Heart left ventricle (tissue), 16 donors: ENCODE data around the gene NKAIN4. TPM values are rescaled to one million over a fixed set of nuclear protein-coding genes. Genes with fewer than 3 reads are reported as not detected.

ENCODE experiments used
- ATAC-seq, 4 donors: fragments of 200-7000 bp; cut with Tn5 transposase; one replicate each; pipeline ENCODE4 v1.9.1; 2020 to 2022; ENCODE audit warnings: moderate library complexity in 4 of 4, mild to moderate bottlenecking in 3 of 4, moderate number of reproducible peaks in 1 of 4
- DNase-seq, 5 donors: peaks; one replicate each; pipeline ENCODE4 v3.0.0-alpha.2; 2020
- H3K27ac ChIP-seq, 12 donors: fragments of 200-600 bp; sonication (generic) in 4 of 12; one replicate each; pipeline versions ENCODE4 v1.5.0 to v1.8.0; 2016 to 2022; ENCODE audit warnings: mild to moderate bottlenecking in 2 of 12
- H3K27me3 ChIP-seq, 9 donors: fragments of 200-600 bp; sonication (generic) in 2 of 9; one replicate each; pipeline versions ENCODE4 v1.5.1 to v1.8.0; 2016 to 2022; ENCODE audit warnings: mild to moderate bottlenecking in 3 of 9
- H3K36me3 ChIP-seq, 9 donors: fragments of 200-600 bp; sonication (generic) in 2 of 9; one replicate each; pipeline versions ENCODE4 v1.5.0 to v1.8.0; 2018 to 2022; ENCODE audit warnings: mild to moderate bottlenecking in 2 of 9
- H3K4me1 ChIP-seq, 12 donors: fragments of 200-600 bp; sonication (generic) in 4 of 12; one replicate each; pipeline versions ENCODE4 v1.5.0 to v1.8.0; 2016 to 2022; ENCODE audit warnings: mild to moderate bottlenecking in 3 of 12
- H3K4me3 ChIP-seq, 12 donors: fragments of 200-600 bp; sonication (generic) in 4 of 12; one replicate each; pipeline versions ENCODE4 v1.5.0 to v1.8.0; 2017 to 2022; ENCODE audit warnings: mild to moderate bottlenecking in 9 of 12, moderate library complexity in 4 of 12
- H3K9me3 ChIP-seq, 12 donors: fragments of 200-600 bp; sonication (generic) in 4 of 12; one replicate each; pipeline versions ENCODE4 v1.5.0 to v1.8.0; 2016 to 2022; ENCODE audit warnings: mild to moderate bottlenecking in 1 of 12
- CTCF ChIP-seq, 12 donors: fragments of 200-600 bp; sonication (generic) in 4 of 12; IDR thresholded peaks; one replicate each; pipeline versions ENCODE4 v1.5.0 to v1.8.0; 2018 to 2022; ENCODE audit warnings: antibody characterized with exemption in 12 of 12, mild to moderate bottlenecking in 5 of 12
- POLR2A ChIP-seq, 2 donors: fragments of 450-650 bp; IDR thresholded peaks; one replicate each; pipeline ENCODE4 v1.6.1; 2017; ENCODE audit warnings: antibody characterized with exemption in 2 of 2, mild to moderate bottlenecking in 2 of 2, moderate library complexity in 2 of 2
- WGBS, 4 donors: extraction: QIAGEN DNeasy Blood & Tissue Kit in 2 of 4; methylation state at CpG; one replicate each; pipeline versions ENCODE4 v1.1.5 to v1.1.7; 2013 to 2018; 5-methylcytosine and 5-hydroxymethylcytosine counted together
- intact Hi-C, 10 donors: fragments of 100-400 bp; cut with DNase I; formaldehyde crosslinking; loops; one replicate each; pipeline versions ENCODE4 v1.11.1 to v1.14.2; 2022
- polyA plus RNA-seq, 2 donors: library from polyadenylated mRNA; stranded (reverse); fragments of 200-250 nt; gene quantifications; one replicate each; pipeline ENCODE4 v1.2.3, GENCODE V29; 2013
- total RNA-seq, 9 donors: library from RNA; depleted of rRNA in 2 of 9; stranded (reverse); fragments of >200 nt in 2 of 9; fragmentation: NEBNext Ultra II Directional in 3 of 9; extraction: Animal tissue kit (Norgen Biotek cat#: 25700) in 3 of 9; gene quantifications; one replicate each; pipeline versions ENCODE4 v1.1.0 to v1.2.4, GENCODE V29; 2016 to 2023
- donor health status: ischemic (EF 13 %, LVEDD 7.1; RV severe dilation, severe dysfunction).
- donor health status: healthy with polysubstance abuse.
- donor health status: DM: no; HTN: yes; CAD: no.
- donor health status: DM: no; HTN: no; CAD: no.
- donor health status: ischemic (EF 25% LVEDD 6.9; RV normal size, moderate dysfunction).
- donor health status: ischemic (EF 25% LVEDD 5.7; RV mildly dilated, moderate dysfunction).
- donor health status: healthy.
- donor health status: DM: yes; HTN: yes; CAD: no.
- donor health status: ischemic (EF 35%, LVEDD 5.7; RV mildly dilated, moderate dysfunction).
- donor health status: nonischemic (EF 11% LVEDD 7.7; RV severe dilation, severe dysfunction).
- donor health status: DM: yes; HTN: yes; CAD: no.
- donor health status: PGD.
- donor health status: ischemic (EF 29% LVEDD 5.4; RV normal size, mild dysfunction).
- donor health status: nonischemic (EF 23%, LVEDD 6.1; RV moderate dilation, normal function).

NKAIN4 gene
- total and polyA plus RNA-seq, 11 donors, result not detected

- ATAC-seq (peak; percentile 96 to 98 (median 96)), DNase-seq (peak; percentile 97 to 99 (median 98))
- intact Hi-C loops, result loop anchor here in 2 of 10 donors (5.0 kb wide), 1 partner anchor 56 kb away; the partner anchor contains the start of gene ARFGAP1 (in 2 of the 2)
- H3K36me3 ChIP-seq, result peaks cover 0 to 37% (median 29%) of the 10 kb centered on the region in 9 donors
- peaks cover 4 to 47% (median 36%) of the 10 kb centered on the region in 12 donors for H3K4me1 ChIP-seq
- H3K4me3 ChIP-seq, result peak within 1 kb of the TSS; percentile 78 to 100 (median 97)
- peak in 1 of 2 donors; percentile 84 for TF ChIP-seq POLR2A (IDR thresholded peaks at IDR 0.05)
- no peak for TF ChIP-seq CTCF (IDR thresholded peaks at IDR 0.05)
- WGBS, 4 donors, result 1 to 6% (median 3%) methylated on average over 36 to 96 of the region's 96 CpGs
- peak within 1 kb of the TSS in 11 of 12 donors; percentile 75 to 92 (median 86) for H3K27ac ChIP-seq
- H3K27me3 ChIP-seq, result peaks cover 0 to 7% (median 0%) of the 10 kb centered on the region in 9 donors
- H3K9me3 ChIP-seq, result no peaks in the 10 kb centered on the region
These were observed 38.0 kb downstream of the NKAIN4 start, which contains the start of gene YTHDF1 for GRCh38 chr20:63216041-63216848. YTHDF1 (minus strand) TSS chr20:63216131; CDS start chr20:63215892, 239 bp downstream.

GRCh38 chr20:63215101-63216040 is 38.9 kb downstream of the NKAIN4 start:
- ATAC-seq (no peak), DNase-seq (peak in 2 of 5 donors; percentile 35 to 49)
- Histone ChIP-seq H3K4me3 (peak overlapping the region; percentile 66 to 100 (median 97)), H3K27ac (peak overlapping the region in 11 of 12 donors; percentile 70 to 89 (median 83)), H3K4me1 (peaks cover 4 to 54% (median 36%) of the 10 kb centered on the region in 12 donors), H3K9me3 (no peaks in the 10 kb centered on the region), H3K27me3 (peaks cover 0 to under 1% (median 0%) of the 10 kb centered on the region in 9 donors), H3K36me3 (peaks cover 0 to 45% (median 37%) of the 10 kb centered on the region in 9 donors)
- TF ChIP-seq CTCF (IDR thresholded peaks at IDR 0.05) (peak in 5 of 12 donors; percentile 8 to 22 (median 19)), POLR2A (IDR thresholded peaks at IDR 0.05) (no peak)
- WGBS, 4 donors, result 2 to 3% (median 3%) methylated on average over 50 to 81 of the region's 81 CpGs
- intact Hi-C loops, result loop anchor here in 2 of 10 donors (5.0 kb wide), 1 partner anchor 57 kb away; the partner anchor contains the start of gene ARFGAP1 (in 2 of the 2)

- ATAC-seq, result no peak
- H3K4me3 ChIP-seq, result peak overlapping the region in 8 of 12 donors; percentile 66 to 100 (median 97)
- H3K4me1 ChIP-seq, result peaks cover 4 to 54% (median 36%) of the 10 kb centered on the region in 12 donors
- TF ChIP-seq CTCF (IDR thresholded peaks at IDR 0.05), result no peak
- TF ChIP-seq POLR2A (IDR thresholded peaks at IDR 0.05), result no peak
- no peak overlapping the region for H3K27ac ChIP-seq
- intact Hi-C loops, result no loop called here
- H3K36me3 ChIP-seq, result peaks cover 0 to 54% (median 46%) of the 10 kb centered on the region in 9 donors
- no peaks in the 10 kb centered on the region for H3K9me3 ChIP-seq
- WGBS, 4 donors, result 53 to 71% (median 68%) methylated on average over 6 of the region's 6 CpGs
- H3K27me3 ChIP-seq, result no peaks in the 10 kb centered on the region
- no peak for DNase-seq
These were observed 39.7 kb downstream of the NKAIN4 start for GRCh38 chr20:63214514-63214913.
